Progenitor cell of endocrine pancreas (in vitro differentiated cells): ENCODE data around the gene ARHGAP10. TPM values are rescaled to one million over a fixed set of nuclear protein-coding genes. Genes with fewer than 3 reads are reported as not detected.

Experiments
- DNase-seq: peaks from one replicate; pipeline ENCODE4 v3.0.0; 2021; ENCODE audit warnings: low spot score; ENCODE audit not compliant: unreplicated experiment
- H3K27ac Mint-ChIP-seq: 2 replicates; pipeline ENCODE4 v1.8.0; 2021; ENCODE audit warnings: mild to moderate bottlenecking, moderate library complexity, mixed read lengths
- H3K27me3 Mint-ChIP-seq: 2 replicates; pipeline ENCODE4 v1.8.0; 2021; ENCODE audit warnings: mixed read lengths
- H3K36me3 Mint-ChIP-seq: 2 replicates; pipeline ENCODE4 v1.8.0; 2022; ENCODE audit warnings: mixed read lengths; ENCODE audit not compliant: insufficient read depth
- H3K4me1 Mint-ChIP-seq: 2 replicates; pipeline ENCODE4 v1.8.0; 2021; ENCODE audit warnings: low read depth, mixed read lengths
- H3K4me3 Mint-ChIP-seq: 2 replicates; pipeline ENCODE4 v1.8.0; 2021; ENCODE audit warnings: low read depth, mild to moderate bottlenecking, moderate library complexity, mixed read lengths
- H3K9me3 Mint-ChIP-seq: 2 replicates; pipeline ENCODE4 v1.8.0; 2021; ENCODE audit warnings: low read depth, mixed read lengths
- total RNA-seq: library from RNA; stranded (reverse); gene quantifications from 2 replicates; pipeline ENCODE4 v1.2.1, GENCODE V29; 2021
- TF ChIP-seq, protein P1 (sequence below): fragments of 200-600 bp; sonication (generic); IDR thresholded peaks from one replicate; pipeline ENCODE4 v1.5.0; 2021; ENCODE audit warnings: antibody characterized with exemption, mild to moderate bottlenecking; ENCODE audit not compliant: unreplicated experiment

Gene ARHGAP10
- total RNA-seq, 1 donor from 2014 or later: 11.0 TPM

GRCh38 chr4:148030193-148030873, 298.4 kb downstream of the ARHGAP10 start:
- TF ChIP-seq, protein P1, sequence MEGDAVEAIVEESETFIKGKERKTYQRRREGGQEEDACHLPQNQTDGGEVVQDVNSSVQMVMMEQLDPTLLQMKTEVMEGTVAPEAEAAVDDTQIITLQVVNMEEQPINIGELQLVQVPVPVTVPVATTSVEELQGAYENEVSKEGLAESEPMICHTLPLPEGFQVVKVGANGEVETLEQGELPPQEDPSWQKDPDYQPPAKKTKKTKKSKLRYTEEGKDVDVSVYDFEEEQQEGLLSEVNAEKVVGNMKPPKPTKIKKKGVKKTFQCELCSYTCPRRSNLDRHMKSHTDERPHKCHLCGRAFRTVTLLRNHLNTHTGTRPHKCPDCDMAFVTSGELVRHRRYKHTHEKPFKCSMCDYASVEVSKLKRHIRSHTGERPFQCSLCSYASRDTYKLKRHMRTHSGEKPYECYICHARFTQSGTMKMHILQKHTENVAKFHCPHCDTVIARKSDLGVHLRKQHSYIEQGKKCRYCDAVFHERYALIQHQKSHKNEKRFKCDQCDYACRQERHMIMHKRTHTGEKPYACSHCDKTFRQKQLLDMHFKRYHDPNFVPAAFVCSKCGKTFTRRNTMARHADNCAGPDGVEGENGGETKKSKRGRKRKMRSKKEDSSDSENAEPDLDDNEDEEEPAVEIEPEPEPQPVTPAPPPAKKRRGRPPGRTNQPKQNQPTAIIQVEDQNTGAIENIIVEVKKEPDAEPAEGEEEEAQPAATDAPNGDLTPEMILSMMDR: no peak
- Mint-ChIP-seq H3K36me3 (peaks cover 1% of the 10 kb centered on the region), H3K4me3 (no peak overlapping the region), H3K27ac (no peak overlapping the region), H3K27me3 (no peaks in the 10 kb centered on the region), H3K4me1 (peaks cover 6% of the 10 kb centered on the region), H3K9me3 (peaks cover 6% of the 10 kb centered on the region)
- no peak for DNase-seq

- peaks cover 6% of the 10 kb centered on the region for H3K4me1 Mint-ChIP-seq
- TF ChIP-seq, protein P1: no peak
- no peaks in the 10 kb centered on the region for H3K9me3 Mint-ChIP-seq
- no peak overlapping the region for H3K4me3 Mint-ChIP-seq
- DNase-seq: no peak
- H3K27me3 Mint-ChIP-seq: no peaks in the 10 kb centered on the region
- no peaks in the 10 kb centered on the region for H3K36me3 Mint-ChIP-seq
- H3K27ac Mint-ChIP-seq: no peak overlapping the region
Measured at GRCh38 chr4:148034813-148035212, 302.9 kb downstream of the ARHGAP10 start.

DNA sequence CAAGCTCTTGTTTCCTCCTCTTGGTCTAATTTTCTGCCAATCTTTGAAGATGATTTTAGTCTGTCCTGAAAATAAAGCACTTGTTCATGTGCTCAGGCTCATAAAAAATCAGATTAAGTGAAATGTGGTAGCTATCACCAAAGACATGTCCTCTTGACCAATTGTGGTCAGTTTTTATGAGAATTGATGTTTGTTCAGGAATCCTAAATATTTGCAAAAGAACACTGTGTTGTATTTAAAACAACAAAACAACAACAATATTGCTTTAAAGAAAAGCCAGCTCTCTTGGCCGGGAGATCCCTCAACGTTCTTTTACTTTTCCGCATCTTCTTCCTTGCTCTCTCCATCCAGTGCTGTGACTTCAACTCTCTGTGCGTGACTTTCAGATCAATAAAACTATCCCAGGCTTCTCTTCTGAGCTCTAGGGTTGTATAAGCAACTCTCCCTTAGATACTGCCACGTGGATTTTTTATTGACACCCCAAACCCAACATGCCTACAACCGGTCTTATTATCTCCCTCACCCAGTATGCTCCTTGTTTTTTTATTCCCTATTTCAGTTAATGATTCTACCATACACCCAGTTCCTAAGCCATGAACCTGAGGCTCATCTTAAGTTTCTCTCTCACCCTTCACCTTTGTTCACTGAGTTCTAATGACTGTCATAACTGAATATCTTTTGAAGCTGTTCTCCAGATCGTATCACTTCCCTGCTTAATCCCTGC, 309.9 kb downstream of the ARHGAP10 start:
- Mint-ChIP-seq H3K4me1 (no peaks in the 10 kb centered on the region), H3K9me3 (no peaks in the 10 kb centered on the region), H3K36me3 (no peaks in the 10 kb centered on the region), H3K27ac (no peak overlapping the region), H3K27me3 (no peaks in the 10 kb centered on the region), H3K4me3 (no peak overlapping the region)
- DNase-seq: no peak
- TF ChIP-seq, protein P1: no peak

DNA sequence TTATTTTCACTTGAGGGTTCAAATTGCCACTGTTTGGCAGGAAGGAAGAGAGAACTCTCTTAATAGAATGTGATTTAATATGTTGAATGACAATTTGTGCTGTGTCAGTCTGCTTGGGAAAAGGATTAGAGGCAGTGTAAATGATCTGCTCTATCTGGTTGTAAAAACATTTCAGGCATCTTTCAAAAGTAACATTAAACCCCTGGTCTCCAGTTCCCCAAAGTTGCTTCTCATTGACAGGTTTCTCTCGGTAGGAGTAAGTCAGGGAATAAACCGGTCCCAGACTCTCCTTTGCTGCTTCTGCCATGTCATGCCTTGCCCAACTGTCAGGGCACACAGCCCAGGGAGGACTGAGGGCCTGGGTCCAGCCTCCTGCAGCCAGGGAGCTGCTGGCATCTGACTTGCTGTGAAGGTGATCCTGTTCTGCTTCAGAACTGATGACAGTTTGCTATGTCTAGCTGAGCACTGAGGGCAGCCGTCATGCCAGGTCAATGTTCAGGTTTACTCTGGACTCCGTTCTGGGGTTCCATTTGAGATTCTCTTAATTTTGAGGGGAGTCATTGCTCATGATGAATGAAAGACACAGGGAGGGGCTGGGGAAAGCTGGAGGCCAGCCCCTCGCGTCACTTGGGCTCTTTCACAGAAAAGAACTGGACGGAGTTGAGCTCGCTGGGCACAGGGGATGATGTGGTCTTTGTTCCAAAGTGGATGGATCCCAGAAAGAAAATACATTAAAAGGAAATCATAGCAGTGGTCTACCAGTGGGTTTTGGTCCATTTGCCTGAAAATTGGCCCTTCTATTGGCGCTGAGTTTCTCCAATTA, 312.4 kb downstream of the ARHGAP10 start:
- no peaks in the 10 kb centered on the region for H3K27me3 Mint-ChIP-seq
- no peak overlapping the region for H3K27ac Mint-ChIP-seq
- H3K36me3 Mint-ChIP-seq: no peaks in the 10 kb centered on the region
- TF ChIP-seq, protein P1: no peak
- H3K9me3 Mint-ChIP-seq: no peaks in the 10 kb centered on the region
- no peak for DNase-seq
- no peak overlapping the region for H3K4me3 Mint-ChIP-seq
- H3K4me1 Mint-ChIP-seq: no peaks in the 10 kb centered on the region

GRCh38 chr4:148044912-148045352, 313.0 kb downstream of the ARHGAP10 start:
- Mint-ChIP-seq H3K4me3 (no peak overlapping the region), H3K36me3 (no peaks in the 10 kb centered on the region), H3K4me1 (no peaks in the 10 kb centered on the region), H3K27me3 (no peaks in the 10 kb centered on the region), H3K9me3 (no peaks in the 10 kb centered on the region), H3K27ac (no peak overlapping the region)
- TF ChIP-seq, protein P1: peak; percentile 19
- no peak for DNase-seq
